ENCODE data around the gene STAT3. TPM values are rescaled to one million over a fixed set of nuclear protein-coding genes. Genes with fewer than 3 reads are reported as not detected.

The STAT3 gene
- total RNA-seq, 4 donors from 2014 or later = 146 to 253 (median 205) TPM

- 90 to 100% methylated on average over 4 to 5 of the region's 5 CpGs for WGBS, 2 donors (ENCODE audit: low coverage in 1 of 2)
- peak overlapping the region; percentile 83 to 100 (median 99) for H3K27ac ChIP-seq
- TF ChIP-seq CTCF (IDR thresholded peaks at IDR 0.05) (no peak), POLR2AphosphoS5 (IDR thresholded peaks at IDR 0.05) (no peak), POLR2A (IDR thresholded peaks at IDR 0.05) (no peak), EP300 (IDR thresholded peaks at IDR 0.05) (no peak)
- H3K36me3 ChIP-seq = no peaks in the 10 kb centered on the region
- peaks cover 0 to 36% (median 14%) of the 10 kb centered on the region in 3 donors for H3K4me1 ChIP-seq
- H3K4me3 ChIP-seq = no peak overlapping the region
- no peaks in the 10 kb centered on the region for H3K9me3 ChIP-seq
- ATAC-seq = no peak
- H3K27me3 ChIP-seq = no peaks in the 10 kb centered on the region
These were observed 1.7 kb upstream of the STAT3 start for GRCh38 chr17:42389899-42390298.

- Histone ChIP-seq H3K36me3 (no peaks in the 10 kb centered on the region), H3K27me3 (no peaks in the 10 kb centered on the region), H3K9me3 (no peaks in the 10 kb centered on the region), H3K4me3 (peak overlapping the region; percentile 34 to 51), H3K27ac (peak overlapping the region; percentile 83 to 100 (median 99)), H3K4me1 (peaks cover 0 to 44% (median 14%) of the 10 kb centered on the region in 3 donors)
- 1 to 2% methylated on average over 6 to 11 of the region's 11 CpGs for WGBS, 2 donors (ENCODE audit: low coverage in 1 of 2)
- TF ChIP-seq CTCF (IDR thresholded peaks at IDR 0.05) (no peak), EP300 (IDR thresholded peaks at IDR 0.05) (no peak), POLR2A (IDR thresholded peaks at IDR 0.05) (no peak), POLR2AphosphoS5 (IDR thresholded peaks at IDR 0.05) (no peak)
- no peak for ATAC-seq
These were observed 834 bp upstream of the STAT3 start for GRCh38 chr17:42389135-42389417.

- Histone ChIP-seq H3K27me3 (no peaks in the 10 kb centered on the region), H3K9me3 (no peaks in the 10 kb centered on the region), H3K4me3 (peak overlapping the region; percentile 77 to 85), H3K36me3 (no peaks in the 10 kb centered on the region), H3K4me1 (peaks cover 0 to 57% (median 14%) of the 10 kb centered on the region in 3 donors), H3K27ac (peak overlapping the region; percentile 94 to 100 (median 100))
- peak; percentile 13 for ATAC-seq
- TF ChIP-seq POLR2AphosphoS5 (IDR thresholded peaks at IDR 0.05) = no peak
- no peak for TF ChIP-seq EP300 (IDR thresholded peaks at IDR 0.05)
- TF ChIP-seq POLR2A (IDR thresholded peaks at IDR 0.05) = peak; percentile 25 to 47
- no peak for TF ChIP-seq CTCF (IDR thresholded peaks at IDR 0.05)
- 0% methylated on average over 9 of the region's 62 CpGs; no CpG with 5 or more reads in 1 of the 2 donors for WGBS, 2 donors (ENCODE audit: low coverage in 1 of 2)
These were observed 421 bp downstream of the STAT3 start for GRCh38 chr17:42387661-42388380.

GRCh38 chr17:42386777-42387657 lies 1.2 kb downstream of the STAT3 start:
- Histone ChIP-seq H3K27ac (peak overlapping the region; percentile 94 to 100 (median 100)), H3K27me3 (no peaks in the 10 kb centered on the region), H3K4me3 (peak overlapping the region; percentile 77 to 85), H3K36me3 (no peaks in the 10 kb centered on the region), H3K4me1 (peaks cover 0 to 65% (median 14%) of the 10 kb centered on the region in 3 donors), H3K9me3 (no peaks in the 10 kb centered on the region)
- 0% methylated on average over 5 to 8 of the region's 8 CpGs for WGBS, 2 donors (ENCODE audit: low coverage in 1 of 2)
- no peak for ATAC-seq
- no peak for TF ChIP-seq EP300 (IDR thresholded peaks at IDR 0.05)
- TF ChIP-seq POLR2AphosphoS5 (IDR thresholded peaks at IDR 0.05) = peak; percentile 90

- H3K4me1 ChIP-seq = peaks cover 0 to 100% (median 18%) of the 10 kb centered on the region in 3 donors
These were observed 6.3 kb downstream of the STAT3 start for GRCh38 chr17:42381898-42382297.

More at GRCh38 chr17:42381898-42382297, 6.3 kb downstream of the STAT3 start:
- peaks cover 0 to 7% of the 10 kb centered on the region in 2 donors for H3K36me3 ChIP-seq
- no peak for ATAC-seq
- TF ChIP-seq POLR2A (IDR thresholded peaks at IDR 0.05) = no peak
- no peak for TF ChIP-seq POLR2AphosphoS5 (IDR thresholded peaks at IDR 0.05)
- TF ChIP-seq EP300 (IDR thresholded peaks at IDR 0.05) = no peak
- no peak for TF ChIP-seq CTCF (IDR thresholded peaks at IDR 0.05)
- no peaks in the 10 kb centered on the region for H3K9me3 ChIP-seq
- 42 to 67% methylated on average over 3 of the region's 3 CpGs for WGBS, 2 donors (ENCODE audit: low coverage in 1 of 2)
- H3K27me3 ChIP-seq = no peaks in the 10 kb centered on the region
- H3K27ac ChIP-seq = peak overlapping the region in 3 of 4 donors; percentile 43 to 79 (median 76)
- no peak overlapping the region for H3K4me3 ChIP-seq
